ENCODE data around the gene DDX54. TPM values are rescaled to one million over a fixed set of nuclear protein-coding genes. Genes with fewer than 3 reads are reported as not detected.

Gene DDX54
- total RNA-seq, 6 experiments from 2014 or later = 60.1 to 71.0 (median 61.9) TPM

- no peak for TF ChIP-seq CTCF (IDR thresholded peaks at IDR 0.05)
- H3K36me3 Mint-ChIP-seq (ENCODE audit: low read depth) = no peaks in the 10 kb centered on the region
These were observed 30.8 kb downstream of the DDX54 start for GRCh38 chr12:113154351-113154973.

GRCh38 chr12:113152835-113153814, 32.2 kb downstream of the DDX54 start:
- Mint-ChIP-seq H3K9me3 (no peaks in the 10 kb centered on the region), H3K27ac (no peak overlapping the region), H3K4me3 (peak overlapping the region; percentile 64), H3K4me1 (ENCODE audit: low read depth) (peaks cover 24% of the 10 kb centered on the region), H3K27me3 (ENCODE audit: insufficient read depth) (peaks cover 24% of the 10 kb centered on the region), H3K36me3 (ENCODE audit: low read depth) (no peaks in the 10 kb centered on the region)
- DNase-seq = peak; percentile 55
- peak; percentile 63; the same call in 1 of the 2 replicates for TF ChIP-seq CTCF (IDR thresholded peaks at IDR 0.05)

More at GRCh38 chr12:113154351-113154973, 30.8 kb downstream of the DDX54 start:
- H3K27ac Mint-ChIP-seq = no peak overlapping the region
- DNase-seq = no peak
- no peaks in the 10 kb centered on the region for H3K9me3 Mint-ChIP-seq
- no peak overlapping the region for H3K4me3 Mint-ChIP-seq
- H3K27me3 Mint-ChIP-seq (ENCODE audit: insufficient read depth) = peaks cover 24% of the 10 kb centered on the region
- peaks cover 21% of the 10 kb centered on the region for H3K4me1 Mint-ChIP-seq (ENCODE audit: low read depth)

GRCh38 chr12:113152196-113152834, 33.0 kb downstream of the DDX54 start:
- peak overlapping the region; percentile 64 for H3K4me3 Mint-ChIP-seq
- no peak overlapping the region for H3K27ac Mint-ChIP-seq
- H3K27me3 Mint-ChIP-seq (ENCODE audit: insufficient read depth) = peaks cover 24% of the 10 kb centered on the region
- no peak for DNase-seq
- TF ChIP-seq CTCF (IDR thresholded peaks at IDR 0.05) = no peak
- no peaks in the 10 kb centered on the region for H3K9me3 Mint-ChIP-seq
- H3K4me1 Mint-ChIP-seq (ENCODE audit: low read depth) = peaks cover 24% of the 10 kb centered on the region
- H3K36me3 Mint-ChIP-seq (ENCODE audit: low read depth) = no peaks in the 10 kb centered on the region

GRCh38 chr12:113151655-113152054, 33.6 kb downstream of the DDX54 start:
- Mint-ChIP-seq H3K4me3 (no peak overlapping the region), H3K4me1 (ENCODE audit: low read depth) (peaks cover 24% of the 10 kb centered on the region), H3K36me3 (ENCODE audit: low read depth) (no peaks in the 10 kb centered on the region), H3K27ac (no peak overlapping the region), H3K27me3 (ENCODE audit: insufficient read depth) (peaks cover 28% of the 10 kb centered on the region), H3K9me3 (no peaks in the 10 kb centered on the region)
- no peak for DNase-seq
- TF ChIP-seq CTCF (IDR thresholded peaks at IDR 0.05) = peak; percentile 37; the same call in 1 of the 2 replicates

- Mint-ChIP-seq H3K4me3 (peak within 1 kb of the TSS; percentile 79), H3K9me3 (no peaks in the 10 kb centered on the region), H3K4me1 (ENCODE audit: low read depth) (peaks cover 24% of the 10 kb centered on the region), H3K27ac (peak within 1 kb of the TSS; percentile 84), H3K27me3 (ENCODE audit: insufficient read depth) (peaks cover 26% of the 10 kb centered on the region), H3K36me3 (ENCODE audit: low read depth) (no peaks in the 10 kb centered on the region)
- DNase-seq = peak; percentile 88
- TF ChIP-seq CTCF (IDR thresholded peaks at IDR 0.05) = no peak
These were observed 35.7 kb downstream of the DDX54 start, which contains the start of gene CFAP73 for GRCh38 chr12:113149361-113150150. CFAP73 (plus strand) TSS chr12:113149724; CDS start chr12:113149858, 134 bp downstream.

Measured in HFFc6 (cell line).